ENCODE results near the gene REPS2. TPM values are rescaled to one million over a fixed set of nuclear protein-coding genes. Genes with fewer than 3 reads are reported as not detected.

REPS2 gene
- total RNA-seq, 2 experiments from 2014 or later: 0.41 to 4.0 TPM

DNA sequence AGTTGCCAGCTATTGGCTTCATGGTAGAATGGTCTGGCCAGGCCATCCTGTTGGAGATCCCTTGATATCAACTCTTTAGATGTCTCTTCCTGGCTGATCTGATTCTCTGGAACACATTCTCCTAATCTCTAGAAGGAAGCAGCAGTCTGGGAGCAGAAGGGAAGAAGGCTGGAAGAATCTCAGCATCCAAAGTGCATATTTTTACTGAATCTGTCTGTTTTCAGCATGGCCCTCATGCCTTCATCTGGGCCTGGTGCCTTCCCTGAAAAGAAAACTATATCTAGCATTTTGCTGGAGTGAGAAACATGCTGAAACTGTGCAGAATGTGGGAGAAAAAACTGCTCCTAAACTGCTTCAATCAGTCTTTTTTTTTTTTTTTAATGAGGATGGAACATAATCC lies 148.7 kb downstream of the REPS2 start:
- CTCF ChIA-PET (ENCODE audit: unreplicated experiment): no interaction called here
- Histone ChIP-seq H2AFZ (ENCODE audit: low read length) (no peak overlapping the region), H3K9me3 (ENCODE audit: low read length) (no peaks in the 10 kb centered on the region), H4K20me1 (ENCODE audit: insufficient read depth, low read length) (no peaks in the 10 kb centered on the region), H3K79me2 (ENCODE audit: insufficient read depth, low read depth, low read length) (no peaks in the 10 kb centered on the region), H3K4me1 (ENCODE audit: insufficient read depth, low read length, poor library complexity, severe bottlenecking) (no peaks in the 10 kb centered on the region), H3K9me2 (ENCODE audit: insufficient read depth, low read length) (no peaks in the 10 kb centered on the region), H3K27ac (ENCODE audit: low read depth, low read length, poor library complexity, severe bottlenecking) (no peak overlapping the region), H3K4me3 (ENCODE audit: low read depth, low read length, poor library complexity, severe bottlenecking) (no peak overlapping the region), H3K4me2 (ENCODE audit: low read length) (no peak overlapping the region), H3K36me3 (ENCODE audit: insufficient read depth, low read length) (no peaks in the 10 kb centered on the region)
- BruUV-seq (replicated peaks): no TSS peak
- POLR2A ChIA-PET: no interaction called here
- no peak for TF ChIP-seq EZH2phosphoT487 (IDR thresholded peaks at IDR 0.05; ENCODE audit: borderline replicate concordance, low read depth, low read length)
- TF ChIP-seq, protein P1, sequence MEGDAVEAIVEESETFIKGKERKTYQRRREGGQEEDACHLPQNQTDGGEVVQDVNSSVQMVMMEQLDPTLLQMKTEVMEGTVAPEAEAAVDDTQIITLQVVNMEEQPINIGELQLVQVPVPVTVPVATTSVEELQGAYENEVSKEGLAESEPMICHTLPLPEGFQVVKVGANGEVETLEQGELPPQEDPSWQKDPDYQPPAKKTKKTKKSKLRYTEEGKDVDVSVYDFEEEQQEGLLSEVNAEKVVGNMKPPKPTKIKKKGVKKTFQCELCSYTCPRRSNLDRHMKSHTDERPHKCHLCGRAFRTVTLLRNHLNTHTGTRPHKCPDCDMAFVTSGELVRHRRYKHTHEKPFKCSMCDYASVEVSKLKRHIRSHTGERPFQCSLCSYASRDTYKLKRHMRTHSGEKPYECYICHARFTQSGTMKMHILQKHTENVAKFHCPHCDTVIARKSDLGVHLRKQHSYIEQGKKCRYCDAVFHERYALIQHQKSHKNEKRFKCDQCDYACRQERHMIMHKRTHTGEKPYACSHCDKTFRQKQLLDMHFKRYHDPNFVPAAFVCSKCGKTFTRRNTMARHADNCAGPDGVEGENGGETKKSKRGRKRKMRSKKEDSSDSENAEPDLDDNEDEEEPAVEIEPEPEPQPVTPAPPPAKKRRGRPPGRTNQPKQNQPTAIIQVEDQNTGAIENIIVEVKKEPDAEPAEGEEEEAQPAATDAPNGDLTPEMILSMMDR (conservative IDR thresholded peaks at IDR 0.05; ENCODE audit: low read length): no peak
- intact Hi-C loops (cut with micrococcal nuclease; ENCODE audit: unreplicated experiment): no loop called here
- no peak for DNase-seq (ENCODE audit: low spot score)

DNA sequence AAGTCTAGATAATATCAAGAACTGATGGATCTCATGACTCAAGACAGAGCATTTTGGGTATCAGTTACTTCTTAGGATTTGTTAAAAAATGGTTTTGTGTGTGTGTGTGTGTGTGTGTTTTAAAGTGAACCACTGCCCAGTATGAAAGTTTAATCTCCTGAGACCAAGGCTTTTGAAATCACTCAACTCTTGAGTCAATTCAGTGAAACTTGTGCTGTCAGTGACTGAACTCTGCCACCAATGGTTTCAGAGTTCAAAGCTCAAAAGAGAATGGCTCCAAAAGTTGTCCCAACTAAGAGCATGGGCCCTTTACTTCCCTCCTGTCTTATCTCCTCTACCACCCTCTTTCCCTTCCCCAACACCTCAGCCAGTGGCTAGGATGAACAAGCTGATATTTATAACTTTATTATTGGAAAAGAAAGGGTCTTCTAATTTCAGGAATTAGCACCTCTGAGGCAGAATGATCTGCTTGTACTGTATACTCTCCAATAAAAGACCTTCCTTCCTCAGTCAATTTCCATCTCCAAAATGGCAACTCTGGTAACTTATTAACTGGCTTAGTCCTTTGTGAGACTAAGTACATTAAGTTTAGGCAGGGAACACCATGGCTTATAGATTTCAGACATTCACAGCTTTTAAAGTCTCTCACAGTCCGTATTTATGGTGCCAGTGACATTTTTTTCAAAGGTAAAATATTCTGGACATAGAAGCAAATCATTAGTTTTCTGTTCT lies 152.2 kb downstream of the REPS2 start:
- DNase-seq (ENCODE audit: low spot score): no peak
- Histone ChIP-seq H2AFZ (ENCODE audit: low read length) (no peak overlapping the region), H4K20me1 (ENCODE audit: insufficient read depth, low read length) (no peaks in the 10 kb centered on the region), H3K36me3 (ENCODE audit: insufficient read depth, low read length) (no peaks in the 10 kb centered on the region), H3K4me2 (ENCODE audit: low read length) (no peak overlapping the region), H3K79me2 (ENCODE audit: insufficient read depth, low read depth, low read length) (no peaks in the 10 kb centered on the region), H3K9me3 (ENCODE audit: low read length) (no peaks in the 10 kb centered on the region), H3K27ac (ENCODE audit: low read depth, low read length, poor library complexity, severe bottlenecking) (no peak overlapping the region), H3K4me3 (ENCODE audit: low read depth, low read length, poor library complexity, severe bottlenecking) (no peak overlapping the region), H3K4me1 (ENCODE audit: insufficient read depth, low read length, poor library complexity, severe bottlenecking) (no peaks in the 10 kb centered on the region), H3K9me2 (ENCODE audit: insufficient read depth, low read length) (no peaks in the 10 kb centered on the region)
- intact Hi-C loops (cut with micrococcal nuclease; ENCODE audit: unreplicated experiment): no loop called here
- POLR2A ChIA-PET: no interaction called here
- no peak for TF ChIP-seq EZH2phosphoT487 (IDR thresholded peaks at IDR 0.05; ENCODE audit: borderline replicate concordance, low read depth, low read length)
- TF ChIP-seq, protein P1 (conservative IDR thresholded peaks at IDR 0.05; ENCODE audit: low read length): no peak
- CTCF ChIA-PET (ENCODE audit: unreplicated experiment): no interaction called here
- no TSS peak for BruUV-seq (replicated peaks)

DNA sequence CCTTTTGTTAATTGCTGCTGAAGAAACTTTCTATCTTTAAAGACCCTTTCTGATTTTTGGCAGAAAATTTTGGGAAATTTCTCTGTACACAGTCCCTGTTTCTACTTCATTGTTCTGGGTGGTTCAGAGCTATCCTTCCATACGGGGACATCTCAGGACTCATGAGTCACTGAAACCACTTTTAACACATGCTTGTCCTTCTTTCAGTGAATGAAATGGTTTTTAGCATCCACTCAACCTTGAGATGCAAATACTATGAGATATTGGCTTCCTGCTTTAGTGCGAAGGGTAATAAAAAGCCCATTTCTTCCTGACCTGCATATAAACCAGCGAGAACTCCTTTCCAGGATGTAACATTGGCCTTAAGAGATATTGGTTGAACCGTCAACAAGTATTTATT lies 158.0 kb downstream of the REPS2 start:
- Histone ChIP-seq H3K9me3 (ENCODE audit: low read length) (no peaks in the 10 kb centered on the region), H3K4me1 (ENCODE audit: insufficient read depth, low read length, poor library complexity, severe bottlenecking) (no peaks in the 10 kb centered on the region), H2AFZ (ENCODE audit: low read length) (no peak overlapping the region), H3K79me2 (ENCODE audit: insufficient read depth, low read depth, low read length) (no peaks in the 10 kb centered on the region), H3K4me3 (ENCODE audit: low read depth, low read length, poor library complexity, severe bottlenecking) (no peak overlapping the region), H3K4me2 (ENCODE audit: low read length) (no peak overlapping the region), H3K27ac (ENCODE audit: low read depth, low read length, poor library complexity, severe bottlenecking) (no peak overlapping the region), H3K9me2 (ENCODE audit: insufficient read depth, low read length) (no peaks in the 10 kb centered on the region), H4K20me1 (ENCODE audit: insufficient read depth, low read length) (no peaks in the 10 kb centered on the region), H3K36me3 (ENCODE audit: insufficient read depth, low read length) (no peaks in the 10 kb centered on the region)
- no TSS peak for BruUV-seq (replicated peaks)
- CTCF ChIA-PET (ENCODE audit: unreplicated experiment): no interaction called here
- no peak for TF ChIP-seq EZH2phosphoT487 (IDR thresholded peaks at IDR 0.05; ENCODE audit: borderline replicate concordance, low read depth, low read length)
- TF ChIP-seq, protein P1 (conservative IDR thresholded peaks at IDR 0.05; ENCODE audit: low read length): no peak
- POLR2A ChIA-PET: interaction anchor here (0.6 kb wide), 1 partner anchor 16 kb away, joined by 4 read pairs; no protein-coding TSS in a partner anchor
- intact Hi-C loops (cut with micrococcal nuclease; ENCODE audit: unreplicated experiment): no loop called here
- no peak for DNase-seq (ENCODE audit: low spot score)
